GM21528 (cell line): ENCODE measurements around the gene COPB1.
A peak's percentile ranks its signal among the peaks of the same experiment; 100 is the strongest.

ENCODE experiments used
- ATAC-seq: cut with Tn5 transposase; IDR thresholded peaks from one replicate; pipeline ENCODE4 v1.9.1; 2021; ENCODE audit warnings: mild to moderate bottlenecking, moderate library complexity; ENCODE audit not compliant: unreplicated experiment, low FRiP score

COPB1 gene

DNA sequence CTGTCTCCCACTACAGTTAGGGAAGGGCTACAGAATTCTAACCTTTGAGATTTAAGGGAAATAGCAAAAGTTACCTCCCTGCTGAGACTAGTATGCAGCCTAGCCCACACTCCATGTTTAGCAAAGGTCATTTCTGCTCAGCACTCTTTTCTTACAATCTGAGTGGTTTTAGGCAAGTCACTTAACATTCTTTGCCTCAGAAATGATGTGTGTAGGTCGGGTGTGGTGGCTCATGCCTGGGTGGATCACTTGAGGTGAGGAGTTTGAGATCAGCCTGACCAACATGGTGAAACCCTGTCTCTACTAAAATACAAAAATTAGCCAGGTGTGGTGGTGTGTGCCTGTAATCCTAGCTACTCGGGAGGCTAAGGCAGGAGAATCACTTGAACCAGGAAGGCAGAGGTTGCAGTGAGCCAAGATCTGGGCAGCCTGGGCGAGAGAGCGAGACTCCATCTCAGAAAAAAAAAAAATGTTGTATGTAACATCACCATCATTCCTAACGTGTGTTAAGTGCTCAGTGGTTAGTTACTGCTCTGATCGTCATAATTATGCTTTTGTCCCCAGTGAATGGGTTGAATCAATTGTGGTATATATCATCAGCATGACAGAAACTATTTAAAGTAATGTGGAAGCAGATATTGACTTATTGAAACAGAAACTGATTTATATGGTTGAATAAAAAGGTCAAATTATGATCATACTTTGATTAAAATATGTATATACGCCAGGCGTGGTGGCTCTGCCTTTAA is 55.0 kb downstream of the COPB1 start:
- ATAC-seq: no peak

DNA sequence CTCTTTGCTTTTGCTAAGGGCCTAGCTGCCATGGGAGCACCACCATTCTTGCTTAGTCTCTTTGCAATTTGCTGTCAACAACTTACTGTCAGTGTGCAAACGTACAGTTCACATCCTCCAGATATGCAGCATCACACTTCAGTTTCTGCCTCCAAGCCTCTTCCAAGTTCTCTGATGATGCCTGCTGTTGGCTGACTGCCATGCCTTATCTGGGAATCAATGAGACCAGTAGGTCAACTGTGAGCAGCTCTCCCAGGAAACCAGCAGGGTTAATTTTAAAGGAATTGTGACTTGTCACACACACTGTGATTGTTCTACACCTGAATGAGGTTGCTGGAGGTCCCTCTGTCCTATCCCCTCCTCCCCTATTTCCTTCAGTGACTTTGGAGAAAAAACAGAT is 56.0 kb downstream of the COPB1 start:
- ATAC-seq: no peak

DNA sequence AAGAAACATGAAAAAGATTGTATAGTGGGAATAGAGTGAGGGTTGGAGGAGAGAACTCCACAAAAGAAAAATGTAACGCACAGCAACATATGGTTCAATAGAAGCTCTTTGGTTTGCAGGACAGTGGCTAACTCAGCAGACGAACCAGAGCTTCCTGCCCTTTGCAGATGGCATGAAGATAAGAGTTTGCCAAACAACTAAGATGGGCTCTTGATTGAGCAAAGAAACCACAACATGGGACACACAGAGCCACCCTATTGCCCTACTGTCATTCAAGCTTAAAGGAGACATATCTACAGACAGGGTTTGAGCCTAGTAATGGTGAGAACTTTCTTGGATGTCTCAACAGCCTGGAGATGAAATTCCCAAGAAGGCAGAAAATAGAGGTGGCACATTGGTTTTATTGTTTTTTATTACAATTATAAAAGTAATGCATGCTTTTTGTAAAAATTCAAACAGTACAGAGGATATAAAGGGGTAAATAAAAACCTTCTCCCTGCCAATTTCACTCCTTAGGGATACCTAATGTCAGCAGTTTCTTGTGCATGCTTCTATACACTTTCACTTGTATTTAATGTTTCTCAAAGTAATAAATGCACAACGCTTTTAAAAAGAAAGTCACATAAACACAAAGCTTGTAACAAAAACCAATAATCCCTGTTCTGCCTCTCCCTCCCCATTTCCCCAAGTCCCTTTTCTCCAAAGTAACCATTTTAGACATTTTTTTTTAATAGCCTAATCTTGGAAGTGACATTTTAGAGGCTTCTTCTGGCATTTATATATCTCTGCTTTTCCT is 63.7 kb downstream of the COPB1 start:
- no peak for ATAC-seq

DNA sequence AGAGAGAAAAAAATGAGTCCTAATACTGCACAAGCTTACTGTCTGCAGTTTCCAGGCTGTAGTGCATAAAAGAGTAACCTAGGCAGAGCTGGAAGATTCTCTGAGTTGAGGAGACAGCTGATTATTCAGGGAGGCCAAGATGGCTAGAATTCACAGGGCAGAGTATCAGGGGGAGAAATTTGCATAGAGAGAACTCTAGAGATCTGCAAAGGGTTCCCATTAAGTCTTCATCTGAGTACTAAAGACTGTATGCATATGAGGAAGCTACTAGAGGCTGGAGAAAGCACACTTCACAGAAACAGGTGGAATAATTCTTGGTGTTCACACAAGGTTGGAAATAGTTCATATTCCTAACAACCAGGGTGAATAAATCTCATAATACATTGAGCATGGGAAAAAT is 74.0 kb downstream of the COPB1 start:
- no peak for ATAC-seq

DNA sequence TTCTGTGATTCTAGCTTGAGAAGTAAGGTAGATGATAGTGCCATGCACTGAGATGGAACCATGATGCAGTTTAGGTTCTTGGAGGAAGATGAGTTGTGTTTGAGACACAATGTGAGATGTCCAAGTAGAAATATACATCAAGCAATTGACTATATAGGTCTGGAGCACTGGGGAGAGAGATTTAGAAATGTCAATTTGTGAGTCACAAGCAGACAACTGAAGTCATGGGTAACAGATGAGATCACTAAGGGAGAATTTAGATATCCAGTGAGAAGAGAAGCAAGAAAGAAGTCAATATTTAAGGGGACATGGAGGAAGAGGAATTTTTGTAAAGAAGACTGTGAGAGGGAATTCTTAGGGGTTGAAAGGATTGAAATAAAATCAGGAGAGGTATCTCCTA is 75.5 kb downstream of the COPB1 start:
- ATAC-seq: no peak

DNA sequence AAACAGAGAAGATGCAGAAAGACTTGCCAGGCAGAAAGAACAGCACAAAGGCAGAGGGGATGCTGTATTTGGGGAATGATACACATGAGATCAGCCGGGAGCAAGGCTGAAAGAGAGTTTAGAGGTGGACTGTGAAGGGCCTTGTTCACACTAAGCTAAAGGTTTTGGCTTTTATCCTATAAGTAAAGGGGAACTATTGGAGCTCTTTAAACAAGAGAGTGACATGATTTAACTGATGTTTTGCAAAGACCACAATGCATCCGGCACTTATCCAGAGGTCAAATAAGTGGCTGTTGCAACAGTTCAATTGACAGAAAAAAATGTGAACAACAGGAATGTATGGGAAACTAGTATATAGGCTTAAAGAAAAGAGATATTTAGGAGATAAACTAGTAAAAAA is 76.0 kb downstream of the COPB1 start:
- no peak for ATAC-seq

DNA sequence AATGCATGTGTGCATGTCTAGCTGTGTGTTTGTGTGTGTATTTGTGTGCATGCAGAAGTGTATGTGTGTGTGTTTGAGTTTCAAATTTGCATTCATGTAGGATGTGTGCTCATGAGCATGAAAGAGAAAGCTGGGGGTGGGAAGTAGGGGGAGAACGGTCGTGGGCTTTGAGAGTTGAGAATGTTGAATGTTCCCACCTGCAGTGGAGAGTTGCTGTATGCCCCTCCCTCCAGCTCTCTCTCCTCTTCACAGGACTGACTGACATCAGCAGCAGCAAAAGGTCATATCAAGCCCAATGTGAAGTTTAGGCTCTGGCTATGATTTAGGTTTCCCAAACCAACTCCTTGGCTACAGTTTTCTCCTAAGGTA is 76.8 kb downstream of the COPB1 start:
- no peak for ATAC-seq

DNA sequence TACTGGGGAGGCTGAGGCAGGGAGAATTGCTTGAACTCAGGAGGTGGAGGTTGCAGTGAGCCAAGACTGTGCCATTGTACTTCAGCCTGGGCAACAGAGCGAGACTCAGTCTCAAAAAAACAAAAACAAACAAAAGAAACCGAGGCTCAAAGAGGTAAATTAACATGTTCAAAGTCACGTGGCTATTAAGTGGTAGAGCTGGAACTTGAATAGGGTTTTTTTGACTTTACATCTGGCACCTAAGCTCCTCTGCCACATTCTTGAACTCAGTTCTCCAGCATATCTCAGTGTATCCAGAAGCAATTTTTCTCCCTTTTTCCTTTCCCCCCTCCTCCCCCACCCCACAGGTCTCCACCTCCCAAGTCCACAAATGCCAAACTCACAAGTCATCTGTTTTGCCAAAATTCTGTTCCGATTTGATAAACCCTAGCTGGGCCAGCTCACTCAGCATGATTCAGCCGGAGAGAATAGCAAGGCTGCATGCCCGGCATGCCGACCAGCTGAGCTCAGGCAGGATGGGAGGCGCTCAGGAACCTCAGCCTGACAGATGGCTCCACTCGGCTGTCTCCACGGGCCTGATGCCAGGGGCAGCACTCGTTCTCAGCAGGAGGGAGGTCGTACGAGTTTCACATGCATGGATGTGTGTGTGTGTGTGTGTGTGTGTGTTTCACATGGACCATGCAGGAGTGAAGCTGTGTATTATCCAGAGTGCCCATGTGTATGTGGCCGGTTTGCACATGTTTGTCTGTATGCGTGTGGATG is 77.4 kb downstream of the COPB1 start:
- no peak for ATAC-seq

DNA sequence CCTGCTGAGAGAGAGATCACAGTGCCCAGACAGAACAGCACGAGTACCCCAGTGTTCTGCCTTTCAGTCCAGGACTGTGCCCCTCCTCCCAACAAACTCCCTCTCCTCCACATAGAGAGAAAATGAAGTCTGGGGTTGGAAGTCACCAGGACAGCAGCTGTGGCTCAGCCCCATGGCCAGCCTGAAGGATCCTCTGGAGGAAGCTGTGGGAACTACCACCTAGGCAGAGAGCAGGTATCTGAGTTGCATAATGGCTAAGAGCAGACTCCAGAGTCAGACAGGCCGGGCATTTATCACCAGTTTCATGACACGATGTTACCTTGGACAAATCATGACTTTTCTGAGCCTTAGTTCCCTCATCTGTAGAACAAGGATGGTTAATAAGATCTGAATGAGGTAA is 79.4 kb downstream of the COPB1 start:
- no peak for ATAC-seq

DNA sequence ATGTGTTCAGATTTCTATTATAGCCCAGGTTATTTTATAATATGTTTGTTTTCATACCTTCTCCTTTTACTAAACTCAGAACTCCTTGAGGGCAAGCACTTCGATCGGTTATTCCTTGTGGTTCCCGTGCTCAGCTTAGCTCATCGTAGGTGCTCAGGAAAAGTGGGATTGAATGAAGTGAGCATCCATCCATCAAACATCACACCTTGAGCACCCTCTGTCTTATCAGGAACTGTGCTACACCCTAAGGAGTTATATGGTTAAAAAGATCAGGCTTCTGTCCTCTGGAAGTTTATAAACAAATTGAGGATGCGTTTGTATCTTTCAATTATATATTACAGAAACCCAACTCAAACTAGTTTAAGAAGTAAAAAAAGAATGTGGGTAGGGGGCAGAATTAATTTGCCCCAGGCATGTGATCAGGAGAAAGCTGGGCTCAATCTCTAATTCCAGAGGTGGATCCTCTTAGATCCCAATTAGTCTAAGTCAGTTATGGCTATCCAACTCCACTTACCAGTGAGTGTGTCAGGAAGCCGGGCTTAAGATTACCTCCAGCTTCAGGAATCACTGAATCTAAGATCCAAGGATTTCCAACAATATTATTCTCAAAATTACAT is 80.7 kb downstream of the COPB1 start:
- no peak for ATAC-seq

DNA sequence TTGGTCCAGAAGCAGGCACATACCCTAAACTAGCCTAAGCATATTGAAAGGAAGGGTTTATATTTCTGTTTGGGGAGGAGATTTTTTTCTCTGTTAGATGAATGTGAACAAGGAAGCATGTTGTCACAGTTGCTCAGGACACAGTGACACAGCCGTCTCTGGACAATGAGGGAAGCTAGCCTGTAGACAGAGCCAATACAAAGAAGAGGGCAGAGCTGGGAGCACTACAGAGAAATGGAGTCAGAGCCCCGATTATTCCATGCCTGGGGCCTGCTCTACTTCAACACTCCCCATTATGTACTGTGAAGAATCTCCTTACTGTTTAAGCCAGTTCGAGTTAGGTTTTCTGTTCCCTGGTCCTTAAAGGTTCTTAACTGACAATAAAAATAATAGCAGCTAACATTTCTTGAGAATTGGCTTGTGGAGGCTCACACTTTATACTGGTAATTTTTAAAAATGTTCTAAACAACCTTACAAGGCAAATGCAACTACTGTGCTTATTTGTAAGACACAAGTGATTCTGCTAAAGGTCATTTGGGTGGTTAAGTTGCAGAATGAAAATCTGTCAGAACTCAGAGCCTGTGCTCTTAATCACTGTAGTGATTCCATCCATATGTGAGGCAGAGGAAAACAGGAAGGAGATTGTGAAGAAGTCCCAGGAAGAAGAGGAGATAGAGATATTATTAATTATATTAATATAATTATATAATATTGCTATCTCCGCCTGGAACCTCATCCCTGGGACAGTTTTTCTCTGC is 81.8 kb downstream of the COPB1 start:
- no peak for ATAC-seq

DNA sequence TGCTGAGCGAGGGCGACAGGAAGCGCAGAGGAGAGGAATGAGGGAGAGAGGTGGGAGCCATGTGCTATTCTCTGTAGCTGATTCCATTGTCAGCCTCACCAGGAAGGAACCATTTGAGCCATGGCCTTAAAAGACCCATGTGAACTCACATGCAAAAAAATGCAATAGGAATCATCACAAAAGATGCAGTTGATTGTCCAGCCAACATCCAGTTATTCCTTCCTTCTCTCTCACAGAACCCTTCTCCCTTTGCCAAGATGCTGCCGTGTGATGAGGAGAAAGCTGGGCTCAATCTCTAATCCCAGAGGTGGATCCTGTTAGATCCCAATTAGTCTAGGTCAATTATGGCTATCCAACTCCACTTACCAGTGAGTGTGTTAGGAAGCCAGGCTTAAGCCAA is 82.4 kb downstream of the COPB1 start:
- no peak for ATAC-seq

DNA sequence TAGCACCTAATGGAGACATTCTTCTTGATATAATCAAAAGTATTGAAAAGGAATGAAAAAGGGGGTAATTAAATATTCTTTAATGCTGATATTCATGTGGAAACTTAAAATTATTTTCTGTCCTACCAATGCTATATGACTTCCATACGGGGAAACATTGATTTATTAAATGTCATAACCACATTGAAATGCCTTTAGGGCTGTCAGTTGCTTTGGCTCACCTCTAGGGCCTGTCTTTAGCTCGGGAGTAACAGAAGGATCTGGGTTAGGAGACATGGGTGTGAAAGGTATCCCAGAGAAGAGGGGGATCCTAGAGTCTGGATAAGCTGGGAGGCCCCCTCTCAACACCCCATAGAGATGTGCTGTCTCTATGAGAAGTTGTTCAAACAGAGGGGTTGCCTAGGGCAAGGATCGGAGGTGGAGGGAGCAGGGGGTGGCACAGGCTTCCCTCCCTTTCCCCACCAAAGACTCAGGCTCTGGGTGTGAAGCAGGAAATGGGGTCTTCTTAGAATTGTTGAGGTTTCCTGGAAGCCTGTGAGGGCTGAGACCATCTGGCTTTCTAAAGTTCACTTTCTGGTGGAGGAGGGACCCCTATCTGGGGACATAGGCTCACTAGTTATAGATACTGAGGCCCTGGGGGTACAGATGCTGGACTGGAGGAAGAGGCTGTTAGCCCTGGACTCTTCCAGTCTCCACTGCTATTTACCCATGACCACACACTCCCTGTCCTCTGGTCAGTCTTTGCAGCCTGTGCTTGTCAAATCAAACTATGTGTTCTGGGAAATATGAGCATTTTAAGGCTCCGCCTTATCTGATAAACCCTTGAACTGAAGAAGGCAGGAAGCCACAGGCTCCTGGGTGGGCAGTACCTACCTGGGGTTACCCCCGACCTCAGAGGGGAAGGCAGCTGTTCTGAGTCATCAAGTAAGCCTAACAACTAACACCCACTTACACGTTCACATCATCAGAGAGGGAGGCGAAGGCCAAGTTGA is 84.8 kb downstream of the COPB1 start:
- peak; percentile 67 for ATAC-seq

DNA sequence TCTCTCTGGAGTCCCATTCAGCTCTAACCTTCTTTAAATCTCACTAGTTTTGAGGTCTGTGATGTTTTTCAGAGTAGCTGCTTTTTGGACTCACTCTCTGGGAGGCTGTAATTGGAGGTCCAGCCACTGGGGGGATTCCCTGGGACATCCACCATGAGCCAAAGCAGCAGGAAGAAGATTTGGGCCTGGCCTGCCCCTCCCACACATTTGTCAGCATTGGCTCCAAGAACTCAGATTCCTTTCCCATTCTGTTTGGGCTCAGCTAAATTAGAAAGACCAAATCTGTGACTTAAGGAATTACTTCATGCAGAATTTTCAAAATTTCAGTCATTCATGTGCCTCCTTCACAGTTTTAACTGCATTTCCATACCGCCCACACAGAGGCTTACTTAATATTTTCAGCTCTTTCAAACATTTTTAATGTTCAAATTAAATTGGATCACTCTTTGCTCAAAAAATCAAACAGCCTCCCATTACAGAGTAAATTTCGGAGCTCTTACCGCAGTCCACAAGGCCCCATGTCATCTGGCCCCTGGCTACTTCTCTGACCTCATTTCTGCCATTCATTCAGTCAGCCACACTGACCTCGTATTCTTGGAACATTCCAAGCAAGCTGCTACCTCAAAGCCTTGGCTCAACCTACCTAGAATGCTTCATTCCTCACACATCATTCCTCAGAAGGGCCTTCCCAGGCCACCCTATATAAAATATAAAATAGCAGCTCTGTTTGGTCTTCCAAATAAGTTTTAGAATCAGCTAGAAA is 86.1 kb downstream of the COPB1 start:
- ATAC-seq: no peak

DNA sequence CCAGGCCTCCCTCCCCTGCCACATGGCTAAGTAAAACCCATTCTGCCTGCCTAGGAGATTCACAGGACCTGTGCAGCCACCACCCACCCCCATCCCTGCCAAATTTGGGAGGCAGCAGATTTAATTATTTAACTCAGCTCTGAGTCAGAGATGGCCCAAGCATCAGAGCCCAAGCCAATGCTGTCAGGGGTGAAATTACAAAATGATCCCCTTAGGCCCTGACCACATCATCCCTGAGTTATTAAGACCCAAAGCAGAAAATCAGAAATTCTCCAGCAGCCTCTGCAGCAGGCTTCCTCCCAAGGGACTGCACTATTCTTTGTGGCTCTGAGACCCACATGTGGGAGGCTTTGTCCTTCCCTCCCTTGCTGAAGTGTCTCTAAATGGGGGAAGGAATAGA is 87.8 kb downstream of the COPB1 start:
- no peak for ATAC-seq

DNA sequence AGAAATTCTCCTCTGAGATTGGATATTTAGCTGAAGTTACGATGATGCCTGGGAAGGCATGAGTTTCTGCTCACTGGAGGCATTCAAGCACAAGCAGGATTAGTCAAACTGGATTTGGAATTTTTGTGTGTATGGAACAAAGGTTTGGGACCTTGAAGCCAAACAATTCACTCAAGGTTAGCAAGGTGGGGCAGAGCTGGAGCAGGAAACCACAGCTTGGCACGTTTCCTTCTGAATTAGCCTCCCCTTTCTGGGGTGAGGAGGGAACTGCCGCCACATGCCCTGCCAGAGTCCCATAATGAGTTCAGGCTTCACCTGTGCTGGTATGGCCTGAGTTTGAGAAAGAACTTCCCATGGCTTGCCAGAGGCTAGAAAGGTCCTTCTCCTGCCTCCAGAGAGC is 89.7 kb downstream of the COPB1 start:
- ATAC-seq: no peak

DNA sequence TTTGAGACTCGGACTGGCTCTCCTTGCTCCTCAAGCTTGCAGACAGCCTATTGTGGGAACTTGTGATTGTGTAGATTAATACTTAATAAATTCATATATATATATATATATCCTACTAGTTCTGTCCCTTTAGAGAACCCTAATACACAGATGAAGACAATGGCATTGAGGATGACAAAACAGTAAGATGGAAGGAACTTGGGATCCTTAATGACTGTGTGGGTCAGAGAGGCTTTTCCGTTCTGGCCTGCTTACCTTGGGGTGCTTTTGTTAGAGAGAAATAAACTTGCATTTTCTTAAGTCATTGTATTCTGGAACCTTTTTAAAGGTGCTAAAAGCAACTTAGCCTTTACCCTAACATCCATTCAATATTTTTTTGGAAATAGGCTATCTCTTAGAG is 91.0 kb downstream of the COPB1 start:
- ATAC-seq: no peak
